Measurements from ENCODE around the gene SLC16A12. TPM values are rescaled to one million over a fixed set of nuclear protein-coding genes. Genes with fewer than 3 reads are reported as not detected.

The SLC16A12 gene
- total and polyA plus RNA-seq, 2 of the 8 experiments (the other 6 are each of a cell fraction or from before 2014, with no cell fraction given), result 1.6 to 1.9 TPM

GRCh38 chr10:89525556-89525955 lies 9.8 kb downstream of the SLC16A12 start:
- Histone ChIP-seq H3K27ac (ENCODE audit: low read depth, low read length) (no peak overlapping the region), H2BK20ac (ENCODE audit: low read length) (no peak overlapping the region), H3K27me3 (replicated peaks in 1 of 4; ENCODE audit: control insufficient read depth in 3 of 4, extremely low read depth in 1 of 4, insufficient read depth in 3 of 4, low read length in 3 of 4) (no peaks in the 10 kb centered on the region), H3K4me2 (ENCODE audit: insufficient read depth in 1 of 2, low read depth in 2 of 2, low read length in 2 of 2) (no peak overlapping the region), H3K23me2 (ENCODE audit: low read depth, low read length) (no peaks in the 10 kb centered on the region; the same call in 1 of the 2 replicates), H2BK120ac (replicated peaks; ENCODE audit: low read depth, low read length) (no peak overlapping the region), H3K14ac (ENCODE audit: insufficient read length) (no peak overlapping the region), H4K8ac (ENCODE audit: extremely low read depth, insufficient read depth, low read length) (no peak overlapping the region), H4K20me1 (replicated peaks in 1 of 2; ENCODE audit: control insufficient read depth in 1 of 2, insufficient read depth in 2 of 2, low read length in 2 of 2) (no peaks in the 10 kb centered on the region), H3K79me1 (ENCODE audit: low read depth, low read length) (no peaks in the 10 kb centered on the region), H3K36me3 (ENCODE audit: control insufficient read depth in 2 of 4, insufficient read depth in 4 of 4, low read length in 3 of 4) (no peaks in the 10 kb centered on the region), H3K4ac (replicated peaks; ENCODE audit: insufficient read length, low read depth, low read length) (no peak overlapping the region), H2AFZ (ENCODE audit: low read length) (no peak overlapping the region), H2BK5ac (ENCODE audit: low read depth, low read length) (no peak overlapping the region), H3K79me2 (ENCODE audit: control insufficient read depth in 1 of 2, insufficient read depth in 2 of 2, low read length in 2 of 2) (no peaks in the 10 kb centered on the region), H3K4me1 (replicated peaks in 1 of 4; ENCODE audit: control insufficient read depth in 3 of 4, insufficient read depth in 4 of 4, low read length in 3 of 4) (no peaks in the 10 kb centered on the region), H3K23ac (ENCODE audit: insufficient read length) (no peak overlapping the region), H3K9me3 (ENCODE audit: insufficient read depth in 2 of 2, low read depth in 1 of 2, low read length in 1 of 2) (no peaks in the 10 kb centered on the region), H3K56ac (replicated peaks; ENCODE audit: insufficient read length, low read depth, low read length) (no peak overlapping the region), H4K91ac (replicated peaks; ENCODE audit: insufficient read length, low read length) (no peak overlapping the region), H3K4me3 (ENCODE audit: extremely low read depth in 1 of 4, insufficient read depth in 2 of 4, low read depth in 3 of 4, low read length in 4 of 4) (no peak overlapping the region), H2BK15ac (ENCODE audit: low read length) (no peak overlapping the region), H4K5ac (ENCODE audit: insufficient read length, low read depth, low read length) (no peak overlapping the region), H3K18ac (ENCODE audit: extremely low read depth, low read length) (no peak overlapping the region), H2BK12ac (ENCODE audit: low read depth, low read length) (no peak overlapping the region), H2AK5ac (ENCODE audit: low read depth, low read length) (no peak overlapping the region), H3K9ac (replicated peaks in 1 of 4; ENCODE audit: extremely low read depth in 1 of 4, low read depth in 3 of 4, low read length in 3 of 4) (no peak overlapping the region)
- TF ChIP-seq SUZ12 (IDR thresholded peaks at IDR 0.05; ENCODE audit: low read length) (no peak), POLR2AphosphoS5 (IDR thresholded peaks at IDR 0.05; ENCODE audit: low read depth, low read length) (no peak), RAD21 (IDR thresholded peaks at IDR 0.05 in 1 of 2, conservative IDR thresholded peaks at IDR 0.05 in 1 of 2; ENCODE audit: low read depth in 2 of 2, low read length in 2 of 2) (no peak), RFX5 (IDR thresholded peaks at IDR 0.05; ENCODE audit: borderline replicate concordance, low read depth, low read length) (no peak), POU5F1 (IDR thresholded peaks at IDR 0.05; ENCODE audit: low read depth, low read length) (no peak), TAF1 (IDR thresholded peaks at IDR 0.05; ENCODE audit: low read depth, low read length) (no peak), EP300 (IDR thresholded peaks at IDR 0.05; ENCODE audit: borderline replicate concordance in 1 of 2, low read depth in 2 of 2, low read length in 2 of 2) (no peak), YY1 (IDR thresholded peaks at IDR 0.05; ENCODE audit: low read depth, low read length) (no peak)
- CTCF ChIA-PET (ENCODE audit: partially characterized antibody), result interaction anchor here (0.7 to 1.2 kb wide), 2 partner anchors 10 to 37 kb away, joined by 3 to 5 read pairs; no protein-coding TSS in a partner anchor
- 88% methylated on average over 5 of the region's 5 CpGs; no CpG with 5 or more reads in 1 of the 2 experiments for whole genome bisulfite sequencing, 2 experiments (ENCODE audit: extremely low coverage in 1 of 2, insufficient coverage in 1 of 2, insufficient read length in 1 of 2, insufficient replicate concordance in 2 of 2, low coverage in 1 of 2, low lambda C conversion rate in 2 of 2, missing lambda C conversion rate in 1 of 2)
- POLR2A ChIA-PET (ENCODE audit: partially characterized antibody), result interaction anchor here (0.9 kb wide), 1 partner anchor 118 kb away, joined by 3 read pairs; no protein-coding TSS in a partner anchor
- no peak for FAIRE-seq
- no peak for DNase-seq (ENCODE audit: low read depth in 1 of 2, low spot score in 2 of 2)

Measured in H1 (cell line).